ENCODE data around the gene PKNOX2.

DNA sequence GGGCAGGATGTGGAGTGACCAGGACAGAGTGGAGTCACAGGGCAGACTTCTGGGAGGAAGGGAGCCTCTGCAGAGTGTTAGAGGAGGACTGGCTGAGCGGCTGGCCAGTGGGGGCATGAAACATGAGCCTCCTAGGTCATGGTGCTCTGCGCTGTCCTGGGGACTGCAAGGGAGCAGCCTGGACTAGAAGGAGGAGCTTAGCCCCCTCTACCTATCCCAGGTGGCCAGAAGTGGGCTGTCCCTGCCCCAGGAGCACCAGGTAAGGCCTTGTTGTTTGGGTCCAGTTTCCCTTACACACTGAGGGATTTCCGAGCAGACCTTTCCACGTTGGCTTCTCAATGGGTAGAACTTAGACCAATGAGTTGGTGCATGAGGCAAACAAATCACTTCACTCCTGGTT is 7.4 kb downstream of the PKNOX2 start:
- TF ChIP-seq, protein P1, sequence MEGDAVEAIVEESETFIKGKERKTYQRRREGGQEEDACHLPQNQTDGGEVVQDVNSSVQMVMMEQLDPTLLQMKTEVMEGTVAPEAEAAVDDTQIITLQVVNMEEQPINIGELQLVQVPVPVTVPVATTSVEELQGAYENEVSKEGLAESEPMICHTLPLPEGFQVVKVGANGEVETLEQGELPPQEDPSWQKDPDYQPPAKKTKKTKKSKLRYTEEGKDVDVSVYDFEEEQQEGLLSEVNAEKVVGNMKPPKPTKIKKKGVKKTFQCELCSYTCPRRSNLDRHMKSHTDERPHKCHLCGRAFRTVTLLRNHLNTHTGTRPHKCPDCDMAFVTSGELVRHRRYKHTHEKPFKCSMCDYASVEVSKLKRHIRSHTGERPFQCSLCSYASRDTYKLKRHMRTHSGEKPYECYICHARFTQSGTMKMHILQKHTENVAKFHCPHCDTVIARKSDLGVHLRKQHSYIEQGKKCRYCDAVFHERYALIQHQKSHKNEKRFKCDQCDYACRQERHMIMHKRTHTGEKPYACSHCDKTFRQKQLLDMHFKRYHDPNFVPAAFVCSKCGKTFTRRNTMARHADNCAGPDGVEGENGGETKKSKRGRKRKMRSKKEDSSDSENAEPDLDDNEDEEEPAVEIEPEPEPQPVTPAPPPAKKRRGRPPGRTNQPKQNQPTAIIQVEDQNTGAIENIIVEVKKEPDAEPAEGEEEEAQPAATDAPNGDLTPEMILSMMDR (IDR thresholded peaks at IDR 0.05), result no peak
- TF ChIP-seq POLR2A (IDR thresholded peaks at IDR 0.05) (no peak), POLR2AphosphoS5 (IDR thresholded peaks at IDR 0.05) (no peak), EP300 (IDR thresholded peaks at IDR 0.05; ENCODE audit: low read depth) (no peak)

Data from transverse colon (tissue), 4 donors.